ENCODE results near the gene FLCN.

FLCN gene

DNA sequence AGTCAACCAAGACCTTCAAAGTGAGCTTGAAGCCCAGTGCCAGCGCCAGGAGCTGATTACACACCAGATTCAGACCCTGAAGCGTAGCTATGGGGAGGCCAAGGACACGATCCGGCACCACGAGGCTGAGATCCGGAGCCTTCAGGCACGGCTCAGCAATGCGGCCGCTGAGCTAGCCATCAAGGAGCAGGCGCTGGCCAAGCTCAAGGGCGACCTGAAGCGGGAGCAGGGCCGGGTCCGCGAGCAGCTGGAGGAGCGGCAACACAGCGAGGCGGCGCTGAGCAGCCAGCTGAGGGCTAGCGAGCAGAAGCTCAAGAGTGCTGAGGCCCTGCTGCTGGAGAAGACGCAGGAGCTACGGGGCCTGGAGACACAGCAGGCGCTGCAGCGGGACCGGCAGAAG is 72.8 kb downstream of the FLCN start:
- DNase-seq, result no peak

Data from DMS 273 treated with DMSO at 0.1 percent for 48 hours (cell line).